Activated CD4-positive, alpha-beta T cell treated with anti-CD3 and anti-CD28 coated beads for 36 hours (primary cell): Measurements from ENCODE around the gene SLC26A11. TPM values are rescaled to one million over a fixed set of nuclear protein-coding genes. Genes with fewer than 3 reads are reported as not detected.
A peak's percentile ranks its signal among the peaks of the same experiment; 100 is the strongest.
"Not testable (repeated sequence)": the region's sequence is repeated elsewhere in the genome, so short reads cannot be mapped to it uniquely, and the experiment has no call there.

Experiments
- ATAC-seq: fragments of 200-7000 bp; cut with Tn5 transposase; one replicate; pipeline ENCODE4 v1.10.0; 2021; ENCODE audit warnings: mild to moderate bottlenecking, moderate library complexity
- CTCF ChIA-PET: fragments of 350-600 bp; sonication (Branson Sonifier 250); formaldehyde crosslinking; loops from one replicate; lab custom pipeline; 2021; ENCODE audit warnings: antibody characterized with exemption; lab: Charles Lee
- POLR2A ChIA-PET: fragments of 350-600 bp; sonication (Branson Sonifier 250); formaldehyde crosslinking; loops from one replicate; lab custom pipeline; 2021; ENCODE audit warnings: antibody characterized with exemption, inconsistent platforms; lab: Charles Lee
- DNase-seq: peaks from one replicate; pipeline ENCODE4 v3.0.0-alpha.2; 2020
- H3K27ac Mint-ChIP-seq: one replicate; pipeline ENCODE4 v1.8.0; 2021; ENCODE audit warnings: mixed read lengths
- H3K27me3 Mint-ChIP-seq: one replicate; pipeline ENCODE4 v1.8.0; 2021; ENCODE audit warnings: mixed read lengths
- H3K36me3 Mint-ChIP-seq: one replicate; pipeline ENCODE4 v1.8.0; 2021; ENCODE audit warnings: low read depth, mixed read lengths
- H3K4me1 Mint-ChIP-seq: one replicate; pipeline ENCODE4 v1.8.0; 2021; ENCODE audit warnings: mixed read lengths
- H3K4me3 Mint-ChIP-seq: one replicate; pipeline ENCODE4 v1.8.0; 2021; ENCODE audit warnings: mild to moderate bottlenecking, moderate library complexity, mixed read lengths
- H3K9me3 Mint-ChIP-seq: one replicate; pipeline ENCODE4 v1.8.0; 2021; ENCODE audit warnings: low read depth, mixed read lengths
- intact Hi-C, 2 experiments: fragments of 100-400 bp; cut with DNase I in 1 of 2; cut with micrococcal nuclease in 1 of 2; formaldehyde crosslinking; loops; one replicate each; pipeline versions ENCODE4 v1.14.2 to v1.15.1; 2022 to 2024; cut with DNase I, micrococcal nuclease
- total RNA-seq, 2 experiments: library from RNA; stranded (reverse); gene quantifications; one replicate each; pipeline ENCODE4 v1.2.3, GENCODE V29; 2021

Gene SLC26A11
- total RNA-seq, 2 experiments from 2014 or later, result 4.7 to 4.9 TPM

- intact Hi-C loops, result loop anchor here (1.0 to 10.0 kb wide), 6 partner anchors 11 to 638 kb away; no protein-coding TSS in a partner anchor
Observed at GRCh38 chr17:80254396-80255251, 34.4 kb downstream of the SLC26A11 start.

DNA sequence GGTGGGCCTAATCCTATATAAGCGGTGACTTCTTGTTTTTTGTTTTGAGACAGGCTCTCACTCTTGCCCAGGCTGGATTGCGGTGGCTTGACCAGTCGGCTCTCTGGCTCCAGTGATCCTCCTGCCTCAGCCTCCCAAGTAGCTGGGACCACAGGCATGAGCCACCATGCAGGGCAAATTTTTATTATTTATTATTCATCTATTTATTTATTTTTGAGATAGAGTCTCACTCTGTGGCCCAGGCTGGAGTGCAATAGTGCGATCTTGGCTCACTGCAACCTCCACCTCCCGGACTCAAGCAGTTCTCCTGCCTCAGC is 35.8 kb downstream of the SLC26A11 start:
- H3K27me3 Mint-ChIP-seq, result no peaks in the 10 kb centered on the region
- H3K36me3 Mint-ChIP-seq, result peaks cover 2% of the 10 kb centered on the region
- ATAC-seq, result no peak
- POLR2A ChIA-PET, result no interaction called here
- H3K27ac Mint-ChIP-seq, result peak overlapping the region; percentile 60
- H3K4me3 Mint-ChIP-seq, result no peak overlapping the region
- no peak for DNase-seq
- no peaks in the 10 kb centered on the region for H3K9me3 Mint-ChIP-seq
- H3K4me1 Mint-ChIP-seq, result peaks cover 74% of the 10 kb centered on the region
- intact Hi-C loops, result loop anchor here (5.0 to 10.0 kb wide), 2 partner anchors 261 to 636 kb away; no protein-coding TSS in a partner anchor
- CTCF ChIA-PET, result no interaction called here

More at GRCh38 chr17:80254396-80255251, 34.4 kb downstream of the SLC26A11 start:
- Mint-ChIP-seq H3K4me3 (peak overlapping the region; percentile 64), H3K9me3 (no peaks in the 10 kb centered on the region), H3K27me3 (no peaks in the 10 kb centered on the region), H3K27ac (peak overlapping the region; percentile 97), H3K4me1 (peaks cover 71% of the 10 kb centered on the region), H3K36me3 (peaks cover 2% of the 10 kb centered on the region)
- ChIA-PET POLR2A (no interaction called here), CTCF (interaction anchor here (0.7 to 1.8 kb wide), 2 partner anchors 12 to 59 kb away, joined by 4 to 5 read pairs; no protein-coding TSS in a partner anchor)
- DNase-seq (peak; percentile 83), ATAC-seq (peak; percentile 62)

DNA sequence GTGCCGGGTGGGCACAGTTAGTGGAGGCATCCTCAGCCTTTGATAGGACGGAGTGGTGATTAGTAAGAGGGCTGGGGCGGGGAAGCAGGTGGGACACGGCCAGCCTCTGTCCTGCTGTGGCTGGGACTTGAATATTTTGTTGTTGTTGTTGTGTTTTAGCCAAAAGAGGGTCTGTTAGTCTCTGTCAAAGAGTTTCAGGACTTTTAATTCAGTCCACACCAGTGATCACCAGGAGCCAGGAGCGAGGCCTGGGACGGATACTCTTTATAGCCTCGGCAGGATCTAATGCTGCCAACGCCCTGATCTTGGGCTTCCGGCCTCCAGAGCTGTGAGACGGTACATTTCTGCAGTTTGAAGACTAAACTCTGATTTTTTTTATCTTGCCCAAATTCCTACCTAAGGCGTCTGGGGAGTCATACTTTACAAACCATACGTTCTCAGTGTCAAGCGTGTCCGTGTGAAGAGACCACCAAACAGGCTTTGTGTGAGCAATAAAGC is 37.5 kb downstream of the SLC26A11 start:
- POLR2A ChIA-PET, result no interaction called here
- Mint-ChIP-seq H3K4me3 (peak overlapping the region; percentile 79), H3K27me3 (no peaks in the 10 kb centered on the region), H3K9me3 (no peaks in the 10 kb centered on the region), H3K36me3 (peaks cover 4% of the 10 kb centered on the region), H3K4me1 (peaks cover 82% of the 10 kb centered on the region), H3K27ac (peak overlapping the region; percentile 98)
- CTCF ChIA-PET, result no interaction called here
- DNase-seq (no peak), ATAC-seq (no peak)
- intact Hi-C loops, result loop anchor here (1.0 to 10.0 kb wide), 5 partner anchors 38 to 635 kb away; partner anchors contain the start of gene CCDC40 (in 1 of the 2)

- peak; percentile 55 for DNase-seq
- H3K9me3 Mint-ChIP-seq, CTCF ChIA-PET, H3K27me3 Mint-ChIP-seq, POLR2A ChIA-PET, H3K36me3 Mint-ChIP-seq: not testable (repeated sequence)
- ATAC-seq, result peak; percentile 21
- H3K27ac Mint-ChIP-seq, result peak overlapping the region; percentile 98
- H3K4me1 Mint-ChIP-seq, result peaks cover 81% of the 10 kb centered on the region
- H3K4me3 Mint-ChIP-seq, result peak overlapping the region; percentile 79
- intact Hi-C loops, result loop anchor here (1.0 to 10.0 kb wide), 5 partner anchors 39 to 634 kb away; partner anchors contain the start of gene CCDC40 (in 1 of the 2)
Observed at GRCh38 chr17:80258296-80258695, 38.1 kb downstream of the SLC26A11 start.

GRCh38 chr17:80259457-80260068 is 39.3 kb downstream of the SLC26A11 start:
- no peak for ATAC-seq
- peaks cover 16% of the 10 kb centered on the region for H3K36me3 Mint-ChIP-seq
- POLR2A ChIA-PET, result interaction anchor here (0.7 to 1.2 kb wide), 2 partner anchors 40 to 1431 kb away, joined by 4 read pairs; no protein-coding TSS in a partner anchor
- intact Hi-C loops, result loop anchor here (2.0 to 10.0 kb wide), 11 partner anchors 195 to 835 kb away; partner anchors contain the start of genes CBX4 (in 1 of the 2), CBX8 (in 1 of the 2), CCDC40 (in 1 of the 2) and CHMP6 (in 1 of the 2)
- no peaks in the 10 kb centered on the region for H3K27me3 Mint-ChIP-seq
- peak; percentile 61 for DNase-seq
- H3K4me1 Mint-ChIP-seq, result peaks cover 70% of the 10 kb centered on the region
- CTCF ChIA-PET, result no interaction called here
- no peaks in the 10 kb centered on the region for H3K9me3 Mint-ChIP-seq
- peak overlapping the region; percentile 79 for H3K4me3 Mint-ChIP-seq
- peak overlapping the region; percentile 98 for H3K27ac Mint-ChIP-seq

- peaks cover 65% of the 10 kb centered on the region for H3K4me1 Mint-ChIP-seq
- intact Hi-C loops, result loop anchor here in 1 of 2 experiments (2.0 to 10.0 kb wide), 7 partner anchors 195 to 835 kb away; partner anchors contain the start of genes CBX4, CBX8 and CHMP6
- ChIA-PET CTCF (no interaction called here), POLR2A (interaction anchor here (0.7 to 1.6 kb wide), 3 partner anchors 50 to 1430 kb away, joined by 3 to 4 read pairs (median 3); no protein-coding TSS in a partner anchor)
- H3K27me3 Mint-ChIP-seq, result no peaks in the 10 kb centered on the region
- H3K27ac Mint-ChIP-seq, result peak overlapping the region; percentile 98
- H3K9me3 Mint-ChIP-seq, result no peaks in the 10 kb centered on the region
- H3K4me3 Mint-ChIP-seq, result peak overlapping the region; percentile 79
- peak; percentile 32 for ATAC-seq
- peak; percentile 90 for DNase-seq
- peaks cover 20% of the 10 kb centered on the region for H3K36me3 Mint-ChIP-seq
Observed at GRCh38 chr17:80260069-80260535, 39.9 kb downstream of the SLC26A11 start.

GRCh38 chr17:80260791-80261158 is 40.5 kb downstream of the SLC26A11 start, which contains the start of gene RNF213:
RNF213 (plus strand) TSS chr17:80260852; CDS start chr17:80263682, 2,830 bp downstream.
- intact Hi-C loops, result loop anchor here in 1 of 2 experiments (1.0 to 10.0 kb wide), 9 partner anchors 113 to 834 kb away; partner anchors contain the start of genes CBX4, CBX8, CHMP6 and EIF4A3
- H3K4me3 Mint-ChIP-seq, result peak within 1 kb of the TSS; percentile 98
- ChIA-PET POLR2A (interaction anchor here (1.1 to 1.6 kb wide), 2 partner anchors 51 to 112 kb away, joined by 3 read pairs; no protein-coding TSS in a partner anchor), CTCF (no interaction called here)
- DNase-seq (peak; percentile 71), ATAC-seq (peak; percentile 10)
- H3K9me3 Mint-ChIP-seq, result no peaks in the 10 kb centered on the region
- peak within 1 kb of the TSS; percentile 98 for H3K27ac Mint-ChIP-seq
- H3K36me3 Mint-ChIP-seq, result peaks cover 26% of the 10 kb centered on the region
- no peaks in the 10 kb centered on the region for H3K27me3 Mint-ChIP-seq
- peaks cover 65% of the 10 kb centered on the region for H3K4me1 Mint-ChIP-seq

GRCh38 chr17:80261159-80261894 is 41.1 kb downstream of the SLC26A11 start:
- DNase-seq (peak; percentile 84), ATAC-seq (peak; percentile 20)
- H3K4me3 Mint-ChIP-seq, result peak overlapping the region; percentile 98
- no peaks in the 10 kb centered on the region for H3K9me3 Mint-ChIP-seq
- H3K4me1 Mint-ChIP-seq, result peaks cover 63% of the 10 kb centered on the region
- intact Hi-C loops, result loop anchor here in 1 of 2 experiments (1.0 to 10.0 kb wide), 9 partner anchors 114 to 833 kb away; partner anchors contain the start of genes CBX4, CBX8, CHMP6 and EIF4A3
- ChIA-PET POLR2A (interaction anchor here (1.1 to 1.6 kb wide), 3 partner anchors 41 to 113 kb away, joined by 3 to 4 read pairs (median 3); partner anchors contain the start of genes SGSH and SLC26A11), CTCF (interaction anchor here (1.6 kb wide), 1 partner anchor 8 kb away, joined by 4 read pairs; no protein-coding TSS in a partner anchor)
- peak overlapping the region; percentile 91 for H3K27ac Mint-ChIP-seq
- peaks cover 29% of the 10 kb centered on the region for H3K36me3 Mint-ChIP-seq
- H3K27me3 Mint-ChIP-seq, result no peaks in the 10 kb centered on the region

DNA sequence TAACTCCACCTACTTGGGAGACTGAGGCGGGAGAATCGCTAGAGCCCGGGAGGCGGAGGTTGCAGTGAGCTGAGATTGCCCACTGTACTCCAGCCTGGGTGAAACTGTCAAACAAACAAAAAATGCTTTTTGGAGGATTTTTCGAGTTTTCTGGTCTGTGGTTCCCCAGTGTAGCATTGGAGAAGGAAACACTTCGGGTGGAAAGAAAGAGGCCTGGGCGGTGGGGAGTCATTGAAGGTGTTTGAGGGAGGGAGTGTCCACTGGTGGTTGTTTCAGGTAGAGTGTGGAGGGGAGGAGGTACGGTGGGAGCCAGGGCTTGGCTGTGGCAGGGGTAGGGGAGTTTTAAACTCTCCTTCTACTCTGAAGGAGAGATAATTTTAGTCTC is 41.7 kb downstream of the SLC26A11 start:
- CTCF ChIA-PET, result interaction anchor here (0.7 to 1.6 kb wide), 2 partner anchors 9 to 255 kb away, joined by 3 to 4 read pairs; no protein-coding TSS in a partner anchor
- ATAC-seq, result no peak
- peaks cover 58% of the 10 kb centered on the region for H3K4me1 Mint-ChIP-seq

More for the DNA sequence above, 41.7 kb downstream of the SLC26A11 start:
- H3K36me3 Mint-ChIP-seq, result peaks cover 29% of the 10 kb centered on the region
- no peak for DNase-seq
- POLR2A ChIA-PET, result interaction anchor here (0.6 to 1.6 kb wide), 3 partner anchors 42 to 1467 kb away, joined by 3 to 7 read pairs (median 4); partner anchors contain the start of genes SGSH and SLC26A11
- H3K27me3 Mint-ChIP-seq, result no peaks in the 10 kb centered on the region
- H3K27ac Mint-ChIP-seq, result peak overlapping the region; percentile 91
- H3K9me3 Mint-ChIP-seq, result no peaks in the 10 kb centered on the region
- intact Hi-C loops, result loop anchor here (1.0 to 10.0 kb wide), 11 partner anchors 43 to 833 kb away; partner anchors contain the start of genes EIF4A3 (in 2 of the 2), CBX4 (in 1 of the 2), CBX8 (in 1 of the 2) and CHMP6 (in 1 of the 2)
- H3K4me3 Mint-ChIP-seq, result peak overlapping the region; percentile 98
